Astrocyte (in vitro differentiated cells and primary cell): ENCODE measurements around the gene CRACDL. TPM values are rescaled to one million over a fixed set of nuclear protein-coding genes. Genes with fewer than 3 reads are reported as not detected.

ENCODE experiments used
- DNase-seq: peaks from one replicate; pipeline ENCODE4 v3.0.0-alpha.2; 2010; ENCODE audit warnings: low read depth
- FAIRE-seq: peaks from 2 replicates; lab custom pipeline; 2011; peaks lifted over from hg19 to GRCh38; lab: Jason Lieb, UNC
- H2AFZ ChIP-seq: 2 replicates; pipeline ENCODE4 v1.6.0; 2012; ENCODE audit warnings: low read depth, low read length, inconsistent platforms
- H3K27ac ChIP-seq: 2 replicates; pipeline ENCODE4 v1.5.1; 2011; ENCODE audit warnings: low read depth, low read length, inconsistent platforms
- H3K27me3 ChIP-seq: 2 replicates; pipeline ENCODE4 v1.6.0; 2011; ENCODE audit warnings: low read length, inconsistent platforms; ENCODE audit not compliant: insufficient read depth
- H3K36me3 ChIP-seq: 2 replicates; pipeline ENCODE4 v1.5.1; 2011; ENCODE audit warnings: low read length, inconsistent platforms; ENCODE audit not compliant: insufficient read depth
- H3K4me1 ChIP-seq: 2 replicates; pipeline ENCODE4 v1.5.1; 2011; ENCODE audit warnings: low read length, inconsistent platforms; ENCODE audit not compliant: insufficient read depth
- H3K4me2 ChIP-seq: 2 replicates; pipeline ENCODE4 v1.6.0; 2012; ENCODE audit warnings: low read length, inconsistent platforms
- H3K4me3 ChIP-seq: 2 replicates; pipeline ENCODE4 v1.5.1; 2011; ENCODE audit warnings: low read depth, mild to moderate bottlenecking, low read length, inconsistent platforms; ENCODE audit not compliant: insufficient read depth
- H3K79me2 ChIP-seq: 2 replicates; pipeline ENCODE4 v1.6.0; 2012; ENCODE audit warnings: mild to moderate bottlenecking, low read length, inconsistent platforms; ENCODE audit not compliant: insufficient read depth
- H3K9ac ChIP-seq: 2 replicates; pipeline ENCODE4 v1.6.0; 2012; ENCODE audit warnings: mild to moderate bottlenecking, low read length, inconsistent platforms
- H3K9me3 ChIP-seq: 2 replicates; pipeline ENCODE4 v1.5.1; 2012; ENCODE audit warnings: low read depth, mild to moderate bottlenecking, low read length, inconsistent platforms; ENCODE audit not compliant: insufficient read depth
- H4K20me1 ChIP-seq: 2 replicates; pipeline ENCODE4 v1.6.0; 2012; ENCODE audit warnings: low read length, inconsistent platforms; ENCODE audit not compliant: insufficient read depth
- H3K27ac Mint-ChIP-seq: one replicate; pipeline ENCODE4 v1.8.0; 2021; ENCODE audit warnings: mild to moderate bottlenecking, mixed read lengths; ENCODE audit not compliant: unreplicated experiment
- H3K27me3 Mint-ChIP-seq: one replicate; pipeline ENCODE4 v1.8.0; 2021; ENCODE audit warnings: low read depth, mixed read lengths; ENCODE audit not compliant: unreplicated experiment
- H3K36me3 Mint-ChIP-seq: one replicate; pipeline ENCODE4 v1.8.0; 2021; ENCODE audit warnings: low read depth, mixed read lengths; ENCODE audit not compliant: unreplicated experiment
- H3K4me1 Mint-ChIP-seq: one replicate; pipeline ENCODE4 v1.8.0; 2021; ENCODE audit warnings: low read depth, mixed read lengths; ENCODE audit not compliant: unreplicated experiment
- H3K4me3 Mint-ChIP-seq: one replicate; pipeline ENCODE4 v1.8.0; 2021; ENCODE audit warnings: mild to moderate bottlenecking, moderate library complexity, mixed read lengths; ENCODE audit not compliant: unreplicated experiment
- H3K9me3 Mint-ChIP-seq: one replicate; pipeline ENCODE4 v1.8.0; 2021; ENCODE audit warnings: mild to moderate bottlenecking, mixed read lengths; ENCODE audit not compliant: unreplicated experiment
- CTCF ChIP-seq: IDR thresholded peaks from 2 replicates; pipeline ENCODE4 v1.5.1; 2011; ENCODE audit warnings: low read depth, mild to moderate bottlenecking, inconsistent platforms, low read length, moderate library complexity; ENCODE audit not compliant: insufficient read depth
- EZH2 ChIP-seq: IDR thresholded peaks from 2 replicates; pipeline ENCODE4 v1.6.1; 2012; ENCODE audit warnings: mild to moderate bottlenecking, low read length, inconsistent platforms; ENCODE audit not compliant: insufficient read depth
- total RNA-seq: library from RNA; stranded (reverse); gene quantifications from 2 replicates; pipeline ENCODE4 v1.2.1, GENCODE V29; 2021

CRACDL gene
- total RNA-seq, 1 donor from 2014 or later, result 1.8 TPM

GRCh38 chr2:98825404-98825803, 110.6 kb downstream of the CRACDL start:
- H4K20me1 ChIP-seq, result no peaks in the 10 kb centered on the region
- Mint-ChIP-seq H3K9me3 (peaks cover 7% of the 10 kb centered on the region), H3K4me3 (no peak overlapping the region), H3K27me3 (peaks cover 61% of the 10 kb centered on the region), H3K36me3 (peaks cover 3% of the 10 kb centered on the region), H3K4me1 (no peaks in the 10 kb centered on the region), H3K27ac (no peak overlapping the region)
- DNase-seq (no peak), FAIRE-seq (no peak)
- no peak overlapping the region for H3K27ac ChIP-seq
- no peaks in the 10 kb centered on the region for H3K36me3 ChIP-seq
- H2AFZ ChIP-seq, result no peak overlapping the region
- no peak overlapping the region for H3K9ac ChIP-seq
- no peaks in the 10 kb centered on the region for H3K79me2 ChIP-seq
- H3K27me3 ChIP-seq, result peaks cover 24% of the 10 kb centered on the region
- H3K4me1 ChIP-seq, result no peaks in the 10 kb centered on the region
- no peak overlapping the region for H3K4me3 ChIP-seq
- H3K4me2 ChIP-seq, result no peak overlapping the region
- no peaks in the 10 kb centered on the region for H3K9me3 ChIP-seq
- TF ChIP-seq EZH2, result no peak
- TF ChIP-seq CTCF, result no peak

GRCh38 chr2:98825020-98825350, 111.0 kb downstream of the CRACDL start:
- Histone ChIP-seq H2AFZ (no peak overlapping the region), H4K20me1 (no peaks in the 10 kb centered on the region), H3K9me3 (no peaks in the 10 kb centered on the region), H3K4me2 (no peak overlapping the region), H3K27me3 (peaks cover 24% of the 10 kb centered on the region), H3K79me2 (no peaks in the 10 kb centered on the region), H3K4me3 (no peak overlapping the region), H3K4me1 (no peaks in the 10 kb centered on the region), H3K36me3 (no peaks in the 10 kb centered on the region), H3K9ac (no peak overlapping the region), H3K27ac (no peak overlapping the region)
- TF ChIP-seq EZH2 (no peak), CTCF (no peak)
- DNase-seq (no peak), FAIRE-seq (no peak)
- no peak overlapping the region for H3K4me3 Mint-ChIP-seq
- peaks cover 60% of the 10 kb centered on the region for H3K27me3 Mint-ChIP-seq
- no peak overlapping the region for H3K27ac Mint-ChIP-seq
- no peaks in the 10 kb centered on the region for H3K4me1 Mint-ChIP-seq
- H3K36me3 Mint-ChIP-seq, result peaks cover 3% of the 10 kb centered on the region
- H3K9me3 Mint-ChIP-seq, result peaks cover 7% of the 10 kb centered on the region

- H3K9me3 Mint-ChIP-seq, result peaks cover 7% of the 10 kb centered on the region
- no peak overlapping the region for H3K27ac Mint-ChIP-seq
- Histone ChIP-seq H3K9me3 (no peaks in the 10 kb centered on the region), H3K27me3 (peaks cover 24% of the 10 kb centered on the region), H3K36me3 (no peaks in the 10 kb centered on the region), H3K4me3 (no peak overlapping the region), H2AFZ (no peak overlapping the region), H3K27ac (no peak overlapping the region), H3K4me2 (no peak overlapping the region), H3K4me1 (no peaks in the 10 kb centered on the region), H3K9ac (no peak overlapping the region), H3K79me2 (no peaks in the 10 kb centered on the region), H4K20me1 (no peaks in the 10 kb centered on the region)
- peaks cover 3% of the 10 kb centered on the region for H3K36me3 Mint-ChIP-seq
- no peak for DNase-seq
- H3K4me3 Mint-ChIP-seq, result no peak overlapping the region
- H3K27me3 Mint-ChIP-seq, result peaks cover 65% of the 10 kb centered on the region
- no peak for FAIRE-seq
- H3K4me1 Mint-ChIP-seq, result no peaks in the 10 kb centered on the region
- TF ChIP-seq EZH2 (no peak), CTCF (no peak)
Observed at GRCh38 chr2:98824256-98825019, 111.6 kb downstream of the CRACDL start.
